HepG2 (cell line): ENCODE results near the gene TAMALIN.

Source experiments
- DPF2 ChIP-seq: sonication (generic); formaldehyde crosslinking; IDR thresholded peaks from 2 replicates; pipeline ENCODE4 v1.4.0; 2020; ENCODE audit warnings: mild to moderate bottlenecking, low read depth, missing genetic modification reagents, borderline replicate concordance
- ZNF274 ChIP-seq: sonication (generic); formaldehyde crosslinking; IDR thresholded peaks from 2 replicates; pipeline ENCODE4 v1.5.1; 2020; ENCODE audit warnings: mild to moderate bottlenecking, missing genetic modification reagents
- ZNF317 ChIP-seq: sonication (generic); formaldehyde crosslinking; IDR thresholded peaks from 2 replicates; pipeline ENCODE4 v1.5.0; 2020; ENCODE audit warnings: mild to moderate bottlenecking, missing genetic modification reagents

DNA sequence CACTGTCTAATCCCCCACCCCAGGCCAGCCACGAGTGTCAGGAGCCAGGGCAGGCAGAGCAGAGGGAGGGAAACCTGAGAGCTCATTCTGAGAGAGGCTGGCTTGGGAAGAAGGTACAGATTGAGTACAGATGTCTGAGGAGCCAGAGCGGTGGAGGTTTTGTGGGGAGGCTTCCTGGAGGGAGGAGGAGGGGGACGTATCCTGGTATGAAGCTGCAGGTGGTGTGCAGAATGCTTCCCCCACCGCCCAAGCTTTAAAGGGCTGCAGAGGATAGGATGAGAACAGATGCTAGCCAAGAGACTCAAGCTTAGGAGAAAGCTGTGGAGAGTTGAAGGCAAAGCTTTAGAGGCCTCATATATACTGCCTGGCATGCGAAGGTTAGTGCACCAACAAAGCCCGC, 3.2 kb upstream of the TAMALIN start:
- TF ChIP-seq DPF2 (CRISPR knock-in tag) (no peak), ZNF274 (no peak), ZNF317 (no peak)
